Naive thymus-derived CD8-positive, alpha-beta T cell (primary cell): Measurements from ENCODE around the gene TAP1. TPM values are rescaled to one million over a fixed set of nuclear protein-coding genes. Genes with fewer than 3 reads are reported as not detected.
"Not testable (repeated sequence)": the region's sequence is repeated elsewhere in the genome, so short reads cannot be mapped to it uniquely, and the experiment has no call there.

Source experiments
- ATAC-seq, 2 donors: fragments of 150-1000 bp; cut with Tn5 transposase in 1 of 2; sonication (Bioruptor Pico), chemical (Tn5 transposase) in 1 of 2; 1 replicate in 1 of 2; 2 replicates in 1 of 2; pipeline ENCODE4 v1.10.0; 2021; ENCODE audit warnings: mild to moderate bottlenecking in 2 of 2, moderate library complexity in 2 of 2
- POLR2A ChIA-PET: fragments of 350-600 bp; sonication (Branson Sonifier 250); formaldehyde crosslinking; loops from one replicate; lab custom pipeline; 2021; ENCODE audit warnings: antibody characterized with exemption; lab: Charles Lee
- DNase-seq, 10 donors: peaks; one replicate each; pipeline versions ENCODE4 v3.0.0 to v3.0.0-alpha.2; 2020 to 2022
- H3K27ac Mint-ChIP-seq, 10 donors: one replicate each; pipeline ENCODE4 v1.8.0; 2020 to 2022; ENCODE audit warnings: mild to moderate bottlenecking in 10 of 10, mixed read lengths in 10 of 10, moderate library complexity in 4 of 10, inconsistent platforms in 1 of 10
- H3K27me3 Mint-ChIP-seq, 5 donors: one replicate each; pipeline ENCODE4 v1.8.0; 2021 to 2022; ENCODE audit warnings: mixed read lengths in 5 of 5
- H3K36me3 Mint-ChIP-seq, 3 donors: one replicate each; pipeline ENCODE4 v1.8.0; 2020 to 2022; ENCODE audit warnings: mixed read lengths in 3 of 3, mild to moderate bottlenecking in 2 of 3, inconsistent platforms in 1 of 3
- H3K4me1 Mint-ChIP-seq, 4 donors: one replicate each; pipeline ENCODE4 v1.8.0; 2021 to 2022; ENCODE audit warnings: mixed read lengths in 4 of 4
- H3K4me3 Mint-ChIP-seq, 10 donors: one replicate each; pipeline ENCODE4 v1.8.0; 2020 to 2022; ENCODE audit warnings: mild to moderate bottlenecking in 10 of 10, mixed read lengths in 10 of 10, moderate library complexity in 6 of 10, inconsistent platforms in 1 of 10
- H3K9me3 Mint-ChIP-seq, 9 donors: one replicate each; pipeline ENCODE4 v1.8.0; 2020 to 2022; ENCODE audit warnings: mixed read lengths in 9 of 9, mild to moderate bottlenecking in 3 of 9, inconsistent platforms in 1 of 9, moderate library complexity in 1 of 9
- polyA plus RNA-seq, 3 donors: library from polyadenylated mRNA; unstranded; fragments of 300-500 nt; fragmentation: Illumina TruSeq; gene quantifications; one replicate each; pipeline ENCODE4 v1.2.3, GENCODE V29; 2021
- total RNA-seq, 8 experiments: library from RNA in 2 of 8; stranded (reverse) in 2 of 8; gene quantifications; one replicate each; pipeline ENCODE4 v1.2.3 and lab custom pipeline; 2021 to 2026

The TAP1 gene
- total and polyA plus RNA-seq, 5 experiments from 2014 or later, result 113 to 283 (median 197) TPM

GRCh38 chr6:32816746-32817204 lies 36.7 kb downstream of the TAP1 start, which contains the start of gene HLA-DOB:
HLA-DOB (minus strand) TSS chr6:32817002; CDS start chr6:32816951, 51 bp downstream.
- H3K36me3 Mint-ChIP-seq, result peaks cover 0 to 14% (median 7%) of the 10 kb centered on the region in 3 donors
- H3K9me3 Mint-ChIP-seq, result no peaks in the 10 kb centered on the region
- POLR2A ChIA-PET, result interaction anchor here (0.7 kb wide), 1 partner anchor 21 kb away, joined by 3 read pairs; the partner anchor contains the start of gene TAP2
- peak within 1 kb of the TSS in 2 of 10 donors; percentile 61 to 77 for H3K27ac Mint-ChIP-seq
- H3K4me1 Mint-ChIP-seq, result peaks cover 0 to 54% (median 4%) of the 10 kb centered on the region in 4 donors
- peak in 1 of 10 donors; percentile 38 for DNase-seq
- peak within 1 kb of the TSS in 2 of 10 donors; percentile 70 to 88 for H3K4me3 Mint-ChIP-seq
- no peaks in the 10 kb centered on the region for H3K27me3 Mint-ChIP-seq
- ATAC-seq, result peak; percentile 44

- Mint-ChIP-seq H3K36me3 (peaks cover 0 to 14% (median 7%) of the 10 kb centered on the region in 3 donors), H3K4me3 (peak overlapping the region in 2 of 10 donors; percentile 35 to 88), H3K27me3 (no peaks in the 10 kb centered on the region), H3K27ac (peak overlapping the region in 2 of 10 donors; percentile 61 to 77), H3K9me3 (no peaks in the 10 kb centered on the region), H3K4me1 (peaks cover 0 to 46% (median 2%) of the 10 kb centered on the region in 4 donors)
- peak in 1 of 2 donors; percentile 28 for ATAC-seq
- DNase-seq, result no peak
- POLR2A ChIA-PET, result no interaction called here
Measured at GRCh38 chr6:32815996-32816395, 37.5 kb downstream of the TAP1 start.

DNA sequence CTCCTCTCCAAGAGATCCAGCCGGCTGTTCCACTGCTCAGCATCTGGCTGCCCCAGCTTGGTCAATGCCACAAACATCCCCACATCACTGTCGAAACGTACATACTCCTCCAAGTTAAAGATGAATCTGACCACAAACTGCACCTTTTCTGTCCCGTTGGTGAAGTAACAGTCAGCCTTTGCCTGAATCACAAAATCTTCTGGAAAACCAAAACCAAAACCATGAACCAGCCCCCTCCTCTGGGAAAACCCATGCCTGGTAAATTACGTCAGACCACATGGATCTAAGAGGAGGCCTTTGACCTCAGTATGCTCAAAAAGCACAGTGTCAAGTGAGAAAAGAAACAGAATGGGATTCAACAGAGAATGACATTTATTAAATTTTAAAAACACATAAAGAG lies 38.4 kb downstream of the TAP1 start:
- H3K36me3 Mint-ChIP-seq, result peaks cover 0 to 14% (median 7%) of the 10 kb centered on the region in 3 donors
- DNase-seq (no peak), ATAC-seq (no peak)
- no peaks in the 10 kb centered on the region for H3K9me3 Mint-ChIP-seq
- H3K4me1 Mint-ChIP-seq, result peaks cover 0 to 38% (median under 1%) of the 10 kb centered on the region in 4 donors
- POLR2A ChIA-PET, result no interaction called here
- H3K27ac Mint-ChIP-seq, result peak overlapping the region in 2 of 10 donors; percentile 45 to 61
- H3K27me3 Mint-ChIP-seq, result no peaks in the 10 kb centered on the region
- peak overlapping the region in 1 of 10 donors; percentile 88 for H3K4me3 Mint-ChIP-seq

DNA sequence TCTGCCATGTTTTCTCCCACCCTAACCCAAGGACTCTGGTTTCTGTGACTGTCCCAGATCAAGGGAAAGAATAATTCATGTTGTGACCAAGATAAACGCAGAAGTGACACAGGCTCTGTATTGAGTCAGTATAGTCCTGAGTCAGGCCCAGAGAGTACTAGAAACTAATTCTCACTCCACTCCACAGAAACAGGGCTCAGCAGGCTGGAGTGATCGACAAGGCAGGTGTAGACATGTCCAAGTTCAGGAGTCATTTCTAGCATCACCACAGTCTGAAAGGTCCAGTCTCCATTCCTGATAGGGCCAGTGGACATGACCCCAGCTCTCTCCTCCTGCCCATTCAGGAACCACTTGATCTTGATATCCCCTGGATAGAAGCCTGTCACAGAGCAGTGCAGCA lies 39.4 kb downstream of the TAP1 start:
- Mint-ChIP-seq H3K27ac (peak overlapping the region in 2 of 10 donors; percentile 29 to 61), H3K9me3 (no peaks in the 10 kb centered on the region), H3K4me1 (peaks cover 0 to 30% (median under 1%) of the 10 kb centered on the region in 4 donors), H3K36me3 (peaks cover 0 to 14% (median 7%) of the 10 kb centered on the region in 3 donors), H3K4me3 (no peak overlapping the region), H3K27me3 (no peaks in the 10 kb centered on the region)
- no peak for DNase-seq
- no peak for ATAC-seq
- POLR2A ChIA-PET, result no interaction called here

- H3K36me3 Mint-ChIP-seq, result peaks cover 0 to 8% (median 7%) of the 10 kb centered on the region in 3 donors
- peaks cover 12 to 30% (median 23%) of the 10 kb centered on the region in 5 donors for H3K27me3 Mint-ChIP-seq
- H3K4me1 Mint-ChIP-seq, result peaks cover 0 to 8% (median 4%) of the 10 kb centered on the region in 4 donors
- ATAC-seq (no peak), DNase-seq (no peak)
- peaks cover 0 to 2% (median 0%) of the 10 kb centered on the region in 9 donors for H3K9me3 Mint-ChIP-seq
- no peak overlapping the region for H3K27ac Mint-ChIP-seq
- POLR2A ChIA-PET, result no interaction called here
- no peak overlapping the region for H3K4me3 Mint-ChIP-seq
Measured at GRCh38 chr6:32809171-32809570, 44.3 kb downstream of the TAP1 start.

GRCh38 chr6:32807020-32807580 lies 46.4 kb downstream of the TAP1 start:
- no peak overlapping the region for H3K4me3 Mint-ChIP-seq
- POLR2A ChIA-PET, result no interaction called here
- H3K4me1 Mint-ChIP-seq, result peaks cover 0 to 8% (median 4%) of the 10 kb centered on the region in 4 donors
- ATAC-seq (peak in 1 of 2 donors; percentile 33), DNase-seq (peak in 1 of 10 donors; percentile 16)
- peaks cover 19 to 49% (median 42%) of the 10 kb centered on the region in 5 donors for H3K27me3 Mint-ChIP-seq
- H3K36me3 Mint-ChIP-seq, result peaks cover 0 to 1% (median 0%) of the 10 kb centered on the region in 3 donors
- H3K27ac Mint-ChIP-seq, result peak overlapping the region in 1 of 10 donors; percentile 9
- peaks cover 0 to 2% (median 0%) of the 10 kb centered on the region in 9 donors for H3K9me3 Mint-ChIP-seq

- H3K4me3 Mint-ChIP-seq, DNase-seq, POLR2A ChIA-PET, H3K9me3 Mint-ChIP-seq, ATAC-seq, H3K4me1 Mint-ChIP-seq, H3K36me3 Mint-ChIP-seq: not testable (repeated sequence)
- Mint-ChIP-seq H3K27ac (peak overlapping the region in 1 of 10 donors; percentile 84), H3K27me3 (peaks cover 24 to 62% (median 46%) of the 10 kb centered on the region in 5 donors)
Measured at GRCh38 chr6:32805404-32805803, 48.1 kb downstream of the TAP1 start.

- Mint-ChIP-seq H3K27me3 (peaks cover 36 to 72% (median 49%) of the 10 kb centered on the region in 5 donors), H3K4me1 (peaks cover 0 to 8% (median 4%) of the 10 kb centered on the region in 4 donors), H3K4me3 (no peak overlapping the region), H3K36me3 (peaks cover 0 to 7% (median 2%) of the 10 kb centered on the region in 3 donors), H3K9me3 (peaks cover 0 to 8% (median 5%) of the 10 kb centered on the region in 9 donors), H3K27ac (no peak overlapping the region)
- ATAC-seq, result no peak
- DNase-seq, result no peak
- POLR2A ChIA-PET, result no interaction called here
Measured at GRCh38 chr6:32803416-32803815, 50.1 kb downstream of the TAP1 start.

- Mint-ChIP-seq H3K27me3 (peaks cover 27 to 59% (median 33%) of the 10 kb centered on the region in 5 donors), H3K36me3 (peaks cover 0 to 9% (median 2%) of the 10 kb centered on the region in 3 donors), H3K4me3 (no peak overlapping the region), H3K9me3 (peaks cover 0 to 8% (median 5%) of the 10 kb centered on the region in 9 donors), H3K27ac (no peak overlapping the region), H3K4me1 (peaks cover 8 to 24% (median 15%) of the 10 kb centered on the region in 4 donors)
- ATAC-seq (no peak), DNase-seq (no peak)
- POLR2A ChIA-PET, result no interaction called here
Measured at GRCh38 chr6:32799740-32800139, 53.8 kb downstream of the TAP1 start.

GRCh38 chr6:32799168-32799567 lies 54.3 kb downstream of the TAP1 start:
- peaks cover 0 to 8% (median 5%) of the 10 kb centered on the region in 9 donors for H3K9me3 Mint-ChIP-seq
- peaks cover 23 to 53% (median 29%) of the 10 kb centered on the region in 5 donors for H3K27me3 Mint-ChIP-seq
- DNase-seq (no peak), ATAC-seq (no peak)
- POLR2A ChIA-PET, result no interaction called here
- H3K27ac Mint-ChIP-seq, result no peak overlapping the region
- H3K36me3 Mint-ChIP-seq, result peaks cover 0 to 9% (median 2%) of the 10 kb centered on the region in 3 donors
- H3K4me1 Mint-ChIP-seq, result peaks cover 13 to 30% (median 21%) of the 10 kb centered on the region in 4 donors
- no peak overlapping the region for H3K4me3 Mint-ChIP-seq

DNA sequence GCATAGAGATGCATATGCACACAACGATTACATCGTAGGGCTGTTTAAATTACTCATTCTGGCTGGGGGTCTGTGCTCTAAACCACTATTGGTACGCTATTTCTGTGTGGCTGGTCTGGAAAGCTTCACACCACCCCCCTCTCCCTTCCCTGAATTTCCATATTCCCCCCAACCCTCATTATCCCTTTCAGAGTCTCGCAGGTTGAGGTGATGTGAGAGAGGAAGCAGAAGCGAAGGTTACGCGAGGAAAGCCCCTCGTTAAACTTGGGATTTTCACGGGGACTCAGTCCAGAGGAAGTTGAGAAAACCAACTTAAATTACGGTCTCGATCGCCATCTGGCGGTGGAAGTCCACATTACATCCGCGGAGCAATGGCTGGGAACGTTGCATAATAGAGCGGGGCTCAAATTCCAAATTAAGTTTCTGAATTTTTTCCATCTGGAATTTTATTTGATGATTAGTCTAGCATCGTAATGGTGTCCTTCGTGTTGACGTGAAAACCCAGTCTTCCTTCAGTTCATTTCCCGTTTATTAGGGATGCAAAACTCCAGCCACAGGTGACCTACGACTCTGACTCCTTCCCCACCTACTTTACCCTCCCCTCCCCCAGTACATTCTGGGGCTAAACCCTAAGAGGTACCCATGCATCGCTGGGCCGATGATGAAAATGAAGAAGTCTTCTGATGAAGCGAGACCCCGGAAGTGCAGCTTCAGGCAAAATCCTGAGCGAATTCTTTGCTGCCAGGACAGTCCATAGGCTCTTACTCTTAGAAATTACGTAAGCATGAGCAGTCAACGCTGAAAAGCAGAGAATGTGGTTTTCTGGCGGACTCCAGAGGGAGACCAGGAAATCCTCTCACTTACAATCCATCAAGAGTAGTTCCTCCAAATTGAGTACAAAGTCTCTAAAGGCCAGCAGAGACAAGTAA lies 56.4 kb downstream of the TAP1 start:
- H3K27ac Mint-ChIP-seq, result peak overlapping the region in 6 of 10 donors; percentile 15 to 72 (median 36)
- peaks cover 10 to 33% (median 22%) of the 10 kb centered on the region in 5 donors for H3K27me3 Mint-ChIP-seq
- peak; percentile 73 to 90 for ATAC-seq
- POLR2A ChIA-PET, result interaction anchor here (0.9 to 1.0 kb wide), 2 partner anchors 41 to 96 kb away, joined by 3 to 5 read pairs; partner anchors contain the start of gene TAP2
- H3K4me3 Mint-ChIP-seq, result peak overlapping the region; percentile 46 to 81 (median 70)
- peaks cover 0 to 9% (median 2%) of the 10 kb centered on the region in 3 donors for H3K36me3 Mint-ChIP-seq
- peaks cover 17 to 33% (median 27%) of the 10 kb centered on the region in 4 donors for H3K4me1 Mint-ChIP-seq
- peak; percentile 61 to 84 (median 73) for DNase-seq
- H3K9me3 Mint-ChIP-seq, result peaks cover 0 to 8% (median 5%) of the 10 kb centered on the region in 9 donors
